ENCODE data around the gene CMIP. TPM values are rescaled to one million over a fixed set of nuclear protein-coding genes. Genes with fewer than 3 reads are reported as not detected.

CMIP gene
- total RNA-seq, 1 experiment from 2014 or later = 10.7 TPM

- Histone ChIP-seq H3K27me3 (replicated peaks) (no peaks in the 10 kb centered on the region), H3K27ac (no peak overlapping the region), H3K36me3 (no peaks in the 10 kb centered on the region), H3K4me3 (no peak overlapping the region), H3K9me3 (replicated peaks) (no peaks in the 10 kb centered on the region), H3K4me1 (replicated peaks) (peaks cover 12% of the 10 kb centered on the region)
- DNase-seq (ENCODE audit: low read depth in 1 of 2, low spot score in 2 of 2) = no peak
Observed at GRCh38 chr16:81488687-81489411, 44.2 kb downstream of the CMIP start.

GRCh38 chr16:81489547-81490267 lies 45.1 kb downstream of the CMIP start:
- no peaks in the 10 kb centered on the region for H3K9me3 ChIP-seq (replicated peaks)
- H3K4me3 ChIP-seq = no peak overlapping the region
- no peaks in the 10 kb centered on the region for H3K36me3 ChIP-seq
- peaks cover 17% of the 10 kb centered on the region for H3K4me1 ChIP-seq (replicated peaks)
- DNase-seq (ENCODE audit: low read depth in 1 of 2, low spot score in 2 of 2) = no peak
- no peaks in the 10 kb centered on the region for H3K27me3 ChIP-seq (replicated peaks)
- H3K27ac ChIP-seq = no peak overlapping the region

GRCh38 chr16:81491541-81492188 lies 47.1 kb downstream of the CMIP start:
- peaks cover 17% of the 10 kb centered on the region for H3K4me1 ChIP-seq (replicated peaks)
- H3K4me3 ChIP-seq = no peak overlapping the region
- no peaks in the 10 kb centered on the region for H3K36me3 ChIP-seq
- H3K27ac ChIP-seq = no peak overlapping the region
- DNase-seq (ENCODE audit: low read depth in 1 of 2, low spot score in 2 of 2) = no peak
- H3K9me3 ChIP-seq (replicated peaks) = no peaks in the 10 kb centered on the region
- H3K27me3 ChIP-seq (replicated peaks) = no peaks in the 10 kb centered on the region

GRCh38 chr16:81492311-81492761 lies 47.7 kb downstream of the CMIP start:
- Histone ChIP-seq H3K27ac (no peak overlapping the region), H3K4me1 (replicated peaks) (peaks cover 17% of the 10 kb centered on the region), H3K27me3 (replicated peaks) (no peaks in the 10 kb centered on the region), H3K4me3 (no peak overlapping the region), H3K9me3 (replicated peaks) (no peaks in the 10 kb centered on the region), H3K36me3 (no peaks in the 10 kb centered on the region)
- DNase-seq (ENCODE audit: low read depth in 1 of 2, low spot score in 2 of 2) = no peak

GRCh38 chr16:81492965-81493754 lies 48.6 kb downstream of the CMIP start:
- Histone ChIP-seq H3K36me3 (no peaks in the 10 kb centered on the region), H3K27me3 (replicated peaks) (no peaks in the 10 kb centered on the region), H3K9me3 (replicated peaks) (no peaks in the 10 kb centered on the region), H3K27ac (no peak overlapping the region), H3K4me1 (replicated peaks) (peaks cover 17% of the 10 kb centered on the region), H3K4me3 (no peak overlapping the region)
- no peak for DNase-seq (ENCODE audit: low read depth in 1 of 2, low spot score in 2 of 2)

- peak; percentile 47 to 72 for DNase-seq (ENCODE audit: low read depth in 1 of 2, low spot score in 2 of 2)
- Histone ChIP-seq H3K36me3 (no peaks in the 10 kb centered on the region), H3K27me3 (replicated peaks) (no peaks in the 10 kb centered on the region), H3K4me3 (no peak overlapping the region), H3K9me3 (replicated peaks) (no peaks in the 10 kb centered on the region), H3K27ac (no peak overlapping the region), H3K4me1 (replicated peaks) (peaks cover 17% of the 10 kb centered on the region)
Observed at GRCh38 chr16:81493755-81494433, 49.3 kb downstream of the CMIP start.

- no peaks in the 10 kb centered on the region for H3K36me3 ChIP-seq
- no peak overlapping the region for H3K27ac ChIP-seq
- no peaks in the 10 kb centered on the region for H3K27me3 ChIP-seq (replicated peaks)
- peaks cover 17% of the 10 kb centered on the region for H3K4me1 ChIP-seq (replicated peaks)
- H3K4me3 ChIP-seq = no peak overlapping the region
- DNase-seq (ENCODE audit: low read depth in 1 of 2, low spot score in 2 of 2) = no peak
- H3K9me3 ChIP-seq (replicated peaks) = no peaks in the 10 kb centered on the region
Observed at GRCh38 chr16:81494434-81494806, 49.8 kb downstream of the CMIP start.

GRCh38 chr16:81494888-81495287 lies 50.3 kb downstream of the CMIP start:
- H3K27ac ChIP-seq = no peak overlapping the region

GRCh38 chr16:81495321-81496234 lies 51.0 kb downstream of the CMIP start:
- Histone ChIP-seq H3K27me3 (replicated peaks) (no peaks in the 10 kb centered on the region), H3K4me1 (replicated peaks) (peaks cover 20% of the 10 kb centered on the region), H3K4me3 (no peak overlapping the region), H3K27ac (no peak overlapping the region), H3K36me3 (no peaks in the 10 kb centered on the region), H3K9me3 (replicated peaks) (no peaks in the 10 kb centered on the region)
- no peak for DNase-seq (ENCODE audit: low read depth in 1 of 2, low spot score in 2 of 2)

More at GRCh38 chr16:81494888-81495287, 50.3 kb downstream of the CMIP start:
- DNase-seq (ENCODE audit: low read depth in 1 of 2, low spot score in 2 of 2) = no peak
- Histone ChIP-seq H3K36me3 (no peaks in the 10 kb centered on the region), H3K27me3 (replicated peaks) (no peaks in the 10 kb centered on the region), H3K9me3 (replicated peaks) (no peaks in the 10 kb centered on the region), H3K4me3 (no peak overlapping the region), H3K4me1 (replicated peaks) (peaks cover 17% of the 10 kb centered on the region)

- H3K4me1 ChIP-seq (replicated peaks) = peaks cover 27% of the 10 kb centered on the region
- DNase-seq (ENCODE audit: low read depth in 1 of 2, low spot score in 2 of 2) = no peak
- no peak overlapping the region for H3K4me3 ChIP-seq
- H3K27ac ChIP-seq = no peak overlapping the region
- H3K36me3 ChIP-seq = no peaks in the 10 kb centered on the region
- H3K27me3 ChIP-seq (replicated peaks) = no peaks in the 10 kb centered on the region
- no peaks in the 10 kb centered on the region for H3K9me3 ChIP-seq (replicated peaks)
Observed at GRCh38 chr16:81496321-81496720, 51.7 kb downstream of the CMIP start.

- H3K9me3 ChIP-seq (replicated peaks) = no peaks in the 10 kb centered on the region
- no peak overlapping the region for H3K4me3 ChIP-seq
- no peak overlapping the region for H3K27ac ChIP-seq
- H3K36me3 ChIP-seq = no peaks in the 10 kb centered on the region
- peaks cover 31% of the 10 kb centered on the region for H3K4me1 ChIP-seq (replicated peaks)
- H3K27me3 ChIP-seq (replicated peaks) = no peaks in the 10 kb centered on the region
- no peak for DNase-seq (ENCODE audit: low read depth in 1 of 2, low spot score in 2 of 2)
Observed at GRCh38 chr16:81496742-81497141, 52.1 kb downstream of the CMIP start.

- peaks cover 39% of the 10 kb centered on the region for H3K4me1 ChIP-seq (replicated peaks)
- DNase-seq (ENCODE audit: low read depth in 1 of 2, low spot score in 2 of 2) = no peak
- H3K36me3 ChIP-seq = no peaks in the 10 kb centered on the region
Observed at GRCh38 chr16:81497690-81498089, 53.1 kb downstream of the CMIP start.

More at GRCh38 chr16:81497690-81498089, 53.1 kb downstream of the CMIP start:
- Histone ChIP-seq H3K9me3 (replicated peaks) (no peaks in the 10 kb centered on the region), H3K27me3 (replicated peaks) (no peaks in the 10 kb centered on the region), H3K27ac (no peak overlapping the region), H3K4me3 (no peak overlapping the region)
